ENCODE measurements around the gene GRID1.

The GRID1 gene

DNA sequence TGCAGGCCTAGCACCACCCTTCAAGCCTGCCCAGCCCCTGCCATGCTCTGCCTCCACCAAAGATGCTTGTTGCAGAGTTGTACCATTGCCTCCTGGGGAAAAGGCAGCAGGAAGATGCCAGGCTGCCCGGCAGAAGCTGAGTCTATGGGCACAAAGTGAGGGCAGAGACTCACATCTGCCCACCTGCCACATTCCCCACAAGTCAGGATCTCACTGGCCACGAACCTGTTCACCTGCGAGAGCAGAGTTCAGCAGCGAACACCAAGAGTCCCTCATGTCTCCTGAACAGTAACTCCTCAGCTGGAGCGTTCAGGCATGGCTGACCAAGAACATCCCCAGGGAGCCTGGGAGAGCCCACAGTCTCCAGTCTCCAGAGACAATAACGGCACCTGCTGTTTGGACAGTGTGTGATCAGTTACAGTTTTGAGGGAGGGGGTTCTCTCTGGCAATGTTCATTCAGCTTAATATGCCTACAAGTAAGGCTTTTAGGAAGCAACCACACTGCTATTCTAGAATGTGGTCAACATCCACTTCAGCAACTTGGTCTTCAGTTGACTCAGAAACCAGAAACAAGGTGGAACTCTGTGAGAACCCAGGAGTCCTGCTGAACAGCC, 78.5 kb downstream of the GRID1 start:
- TF ChIP-seq CTCF (IDR thresholded peaks at IDR 0.05; ENCODE audit: extremely low read depth, insufficient read depth, missing control alignments): no peak
- no peak for DNase-seq (ENCODE audit: low spot score)
- in situ Hi-C loops (cut with MboI; ENCODE audit: low pct_unique_long_range_greater_than_20kb, low sequenced_read_pairs, unreplicated experiment): no loop called here

GRCh38 chr10:86287110-86287793, 79.3 kb downstream of the GRID1 start:
- no peak for TF ChIP-seq CTCF (IDR thresholded peaks at IDR 0.05; ENCODE audit: extremely low read depth, insufficient read depth, missing control alignments)
- in situ Hi-C loops (cut with MboI; ENCODE audit: low pct_unique_long_range_greater_than_20kb, low sequenced_read_pairs, unreplicated experiment): no loop called here
- no peak for DNase-seq (ENCODE audit: low spot score)

DNA sequence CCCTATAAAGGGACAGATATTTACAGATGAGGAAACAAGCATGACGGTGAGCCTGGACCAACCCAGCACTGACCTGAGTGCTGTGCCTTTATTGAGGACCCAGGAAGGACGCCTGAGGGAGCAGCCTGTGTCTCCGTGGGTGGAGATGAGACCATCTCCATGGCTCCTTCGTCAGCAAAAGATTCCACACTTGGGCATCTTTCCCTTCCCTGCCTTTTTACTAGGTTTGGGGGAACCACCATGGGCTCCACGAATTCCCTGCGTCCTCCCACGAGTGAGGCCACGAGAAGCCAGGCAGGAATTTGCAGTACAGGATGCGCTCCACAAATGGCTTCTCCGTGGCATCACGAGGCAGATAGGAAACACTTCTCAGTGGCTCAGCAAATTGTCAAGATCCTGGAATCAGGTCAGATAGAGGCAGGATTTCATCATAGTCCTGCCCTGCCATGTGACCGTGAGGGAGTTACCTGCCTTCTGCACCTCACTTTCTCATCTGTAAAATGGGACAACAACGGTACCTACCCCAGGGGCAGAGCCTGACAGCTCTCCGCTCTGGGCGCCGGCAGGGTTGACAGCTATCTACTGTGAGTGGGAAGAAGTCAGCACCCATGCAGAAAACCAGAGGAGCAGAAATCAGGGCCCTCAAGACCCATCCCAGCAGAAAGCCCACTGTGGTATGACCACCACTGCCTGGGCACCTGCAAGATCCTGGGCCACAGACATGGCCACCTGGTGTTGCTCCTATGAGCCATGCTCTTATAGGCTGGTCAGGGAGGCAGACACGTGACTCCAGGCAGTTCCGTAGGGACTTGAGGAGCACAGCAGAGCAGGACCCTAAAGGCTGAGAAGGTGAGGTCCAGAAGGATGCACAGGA, 80.1 kb downstream of the GRID1 start:
- TF ChIP-seq CTCF (IDR thresholded peaks at IDR 0.05; ENCODE audit: extremely low read depth, insufficient read depth, missing control alignments): no peak
- in situ Hi-C loops (cut with MboI; ENCODE audit: low pct_unique_long_range_greater_than_20kb, low sequenced_read_pairs, unreplicated experiment): no loop called here
- no peak for DNase-seq (ENCODE audit: low spot score)

- in situ Hi-C loops (cut with MboI; ENCODE audit: low pct_unique_long_range_greater_than_20kb, low sequenced_read_pairs, unreplicated experiment): no loop called here
- TF ChIP-seq CTCF (IDR thresholded peaks at IDR 0.05; ENCODE audit: extremely low read depth, insufficient read depth, missing control alignments): no peak
- DNase-seq (ENCODE audit: low spot score): no peak
Observed at GRCh38 chr10:86285136-86285790, 81.3 kb downstream of the GRID1 start.

- in situ Hi-C loops (cut with MboI; ENCODE audit: low pct_unique_long_range_greater_than_20kb, low sequenced_read_pairs, unreplicated experiment): no loop called here
- no peak for TF ChIP-seq CTCF (IDR thresholded peaks at IDR 0.05; ENCODE audit: extremely low read depth, insufficient read depth, missing control alignments)
- DNase-seq (ENCODE audit: low spot score): no peak
Observed at GRCh38 chr10:86284355-86285105, 82.1 kb downstream of the GRID1 start.
